HUDEP-2 (cell line): ENCODE measurements around the gene SGTA.

Experiments used
- DNase-seq, 76 experiments: peaks; one replicate each; lab custom pipeline; 2025; ENCODE audit not compliant: unreplicated experiment in 76 of 76; lab: John Stamatoyannopoulos, UW

Gene SGTA

GRCh38 chr19:2756921-2757881 is 25.9 kb downstream of the SGTA start:
- no peak for DNase-seq

GRCh38 chr19:2756477-2756876 is 26.6 kb downstream of the SGTA start:
- DNase-seq: no peak

GRCh38 chr19:2755811-2756210 is 27.3 kb downstream of the SGTA start:
- no peak for DNase-seq

- DNase-seq: no peak
Measured at GRCh38 chr19:2755448-2755705, 27.7 kb downstream of the SGTA start.

GRCh38 chr19:2754659-2755447 is 28.2 kb downstream of the SGTA start:
- no peak for DNase-seq

- no peak for DNase-seq
Measured at GRCh38 chr19:2751438-2751830, 31.6 kb downstream of the SGTA start.

- DNase-seq: no peak
Measured at GRCh38 chr19:2750808-2751437, 32.1 kb downstream of the SGTA start.

GRCh38 chr19:2747349-2747748 is 35.7 kb downstream of the SGTA start:
- no peak for DNase-seq

GRCh38 chr19:2744113-2744512 is 39.0 kb downstream of the SGTA start:
- DNase-seq: no peak

- no peak for DNase-seq
Measured at GRCh38 chr19:2743099-2743498, 40.0 kb downstream of the SGTA start.

GRCh38 chr19:2740314-2740656 is 42.8 kb downstream of the SGTA start:
- DNase-seq: no peak

GRCh38 chr19:2739602-2740313 is 43.3 kb downstream of the SGTA start, which contains the start of gene SLC39A3:
Gene SLC39A3 (minus strand): TSS chr19:2740017. CDS start chr19:2737257, 2,760 bp downstream.
- DNase-seq: peak in 75 of 76 experiments; percentile 81 to 100 (median 99)

GRCh38 chr19:2736550-2737190 is 46.4 kb downstream of the SGTA start:
- no peak for DNase-seq

GRCh38 chr19:2735374-2735773 is 47.7 kb downstream of the SGTA start:
- DNase-seq: no peak

- no peak for DNase-seq
Measured at GRCh38 chr19:2734589-2735288, 48.3 kb downstream of the SGTA start.

GRCh38 chr19:2733930-2734588 is 49.0 kb downstream of the SGTA start:
- DNase-seq: no peak

GRCh38 chr19:2732883-2733282 is 50.2 kb downstream of the SGTA start:
- DNase-seq: no peak

- no peak for DNase-seq
Measured at GRCh38 chr19:2732157-2732725, 50.8 kb downstream of the SGTA start.
